Adrenal gland (tissue), 5 donors: ENCODE results near the gene GFM1.

Source experiments
- POLR2A ChIP-seq, 2 donors: fragments of 450-650 bp; IDR thresholded peaks; one replicate each; pipeline ENCODE4 v1.6.1; 2017; ENCODE audit warnings: antibody characterized with exemption in 2 of 2, mild to moderate bottlenecking in 2 of 2, moderate library complexity in 1 of 2
- TF ChIP-seq, protein P1 (sequence below), 6 experiments: fragments of 450-650 bp in 4 of 6; fragments of 200-600 bp in 2 of 6; sonication (generic) in 1 of 6; IDR thresholded peaks; 1 replicate in 5 of 6; 2 replicates in 1 of 6; pipeline versions ENCODE4 v1.5.1 to v1.8.0; 2016 to 2021; ENCODE audit warnings: antibody characterized with exemption in 6 of 6, mild to moderate bottlenecking in 2 of 6, moderate library complexity in 1 of 6
- donor health status: DM: no; HTN: no; CAD: no.

DNA sequence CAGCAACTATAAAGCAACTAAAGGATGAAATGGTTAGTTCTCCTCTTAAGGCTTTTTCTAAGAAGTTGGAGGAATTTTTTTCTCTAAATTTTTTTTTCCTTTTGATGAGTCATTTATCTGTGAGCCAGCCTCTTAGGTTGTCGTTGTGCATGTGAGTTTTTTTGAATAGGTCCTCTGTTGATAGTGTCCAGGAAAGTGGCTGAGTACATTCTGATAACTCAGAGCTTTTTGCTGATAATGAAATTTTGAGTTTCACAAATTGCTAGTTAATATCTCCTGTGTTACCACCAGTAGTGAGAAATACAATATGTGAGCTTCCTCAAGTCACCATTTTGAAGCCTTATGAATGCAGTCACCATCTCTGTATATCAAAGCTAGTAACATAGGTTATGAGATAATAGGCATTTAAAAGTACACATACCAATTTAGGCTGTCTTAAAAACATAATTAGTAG, 35.2 kb downstream of the GFM1 start:
- no peak for TF ChIP-seq POLR2A (IDR thresholded peaks at IDR 0.05)
- TF ChIP-seq, protein P1, sequence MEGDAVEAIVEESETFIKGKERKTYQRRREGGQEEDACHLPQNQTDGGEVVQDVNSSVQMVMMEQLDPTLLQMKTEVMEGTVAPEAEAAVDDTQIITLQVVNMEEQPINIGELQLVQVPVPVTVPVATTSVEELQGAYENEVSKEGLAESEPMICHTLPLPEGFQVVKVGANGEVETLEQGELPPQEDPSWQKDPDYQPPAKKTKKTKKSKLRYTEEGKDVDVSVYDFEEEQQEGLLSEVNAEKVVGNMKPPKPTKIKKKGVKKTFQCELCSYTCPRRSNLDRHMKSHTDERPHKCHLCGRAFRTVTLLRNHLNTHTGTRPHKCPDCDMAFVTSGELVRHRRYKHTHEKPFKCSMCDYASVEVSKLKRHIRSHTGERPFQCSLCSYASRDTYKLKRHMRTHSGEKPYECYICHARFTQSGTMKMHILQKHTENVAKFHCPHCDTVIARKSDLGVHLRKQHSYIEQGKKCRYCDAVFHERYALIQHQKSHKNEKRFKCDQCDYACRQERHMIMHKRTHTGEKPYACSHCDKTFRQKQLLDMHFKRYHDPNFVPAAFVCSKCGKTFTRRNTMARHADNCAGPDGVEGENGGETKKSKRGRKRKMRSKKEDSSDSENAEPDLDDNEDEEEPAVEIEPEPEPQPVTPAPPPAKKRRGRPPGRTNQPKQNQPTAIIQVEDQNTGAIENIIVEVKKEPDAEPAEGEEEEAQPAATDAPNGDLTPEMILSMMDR (IDR thresholded peaks at IDR 0.05): no peak
